Subcutaneous adipose tissue (tissue), 4 donors: ENCODE results near the gene POLR3E. TPM values are rescaled to one million over a fixed set of nuclear protein-coding genes. Genes with fewer than 3 reads are reported as not detected.

Experiments used
- total RNA-seq, 4 donors: library from RNA; depleted of rRNA; stranded (reverse); fragments of >200 nt; gene quantifications; one replicate each; pipeline ENCODE4 v1.1.0, GENCODE V29; 2016
- TF ChIP-seq, protein P1 (sequence below): fragments of 450-650 bp; IDR thresholded peaks from one replicate; pipeline ENCODE4 v1.5.1; 2016; ENCODE audit warnings: low read depth, mild to moderate bottlenecking, control low read depth, antibody characterized with exemption, moderate library complexity

POLR3E gene
- total RNA-seq, 4 donors from 2014 or later: 29.2 to 48.4 (median 40.5) TPM

DNA sequence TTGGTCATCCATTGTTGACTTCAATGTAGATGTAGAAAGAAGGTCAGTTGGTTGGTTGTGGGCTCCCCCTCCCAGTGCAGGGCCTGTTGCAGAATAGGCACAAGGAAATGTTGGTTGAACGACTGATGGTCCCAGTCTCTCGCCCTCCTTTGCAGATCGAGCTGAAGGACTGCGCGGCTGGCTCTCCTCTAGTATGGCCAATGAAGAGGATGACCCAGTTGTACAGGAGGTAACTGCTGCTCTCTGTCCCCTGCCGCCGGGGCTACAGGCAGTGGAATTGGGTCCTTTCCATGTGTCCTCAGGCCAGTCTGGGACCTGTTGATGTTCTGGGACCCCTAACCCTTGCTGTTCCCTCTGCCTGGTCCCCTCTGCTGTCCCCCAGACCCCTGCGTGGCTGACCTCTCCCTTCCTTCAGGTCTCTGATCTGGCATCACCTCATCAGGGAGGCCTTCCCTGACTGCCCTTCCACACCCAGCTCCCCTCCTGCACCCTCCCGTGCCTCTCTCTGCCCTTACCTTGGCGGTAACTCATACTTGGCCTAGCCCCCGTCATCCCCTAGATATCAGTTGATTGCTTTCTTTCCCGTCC lies 5.7 kb downstream of the POLR3E start:
- TF ChIP-seq, protein P1, sequence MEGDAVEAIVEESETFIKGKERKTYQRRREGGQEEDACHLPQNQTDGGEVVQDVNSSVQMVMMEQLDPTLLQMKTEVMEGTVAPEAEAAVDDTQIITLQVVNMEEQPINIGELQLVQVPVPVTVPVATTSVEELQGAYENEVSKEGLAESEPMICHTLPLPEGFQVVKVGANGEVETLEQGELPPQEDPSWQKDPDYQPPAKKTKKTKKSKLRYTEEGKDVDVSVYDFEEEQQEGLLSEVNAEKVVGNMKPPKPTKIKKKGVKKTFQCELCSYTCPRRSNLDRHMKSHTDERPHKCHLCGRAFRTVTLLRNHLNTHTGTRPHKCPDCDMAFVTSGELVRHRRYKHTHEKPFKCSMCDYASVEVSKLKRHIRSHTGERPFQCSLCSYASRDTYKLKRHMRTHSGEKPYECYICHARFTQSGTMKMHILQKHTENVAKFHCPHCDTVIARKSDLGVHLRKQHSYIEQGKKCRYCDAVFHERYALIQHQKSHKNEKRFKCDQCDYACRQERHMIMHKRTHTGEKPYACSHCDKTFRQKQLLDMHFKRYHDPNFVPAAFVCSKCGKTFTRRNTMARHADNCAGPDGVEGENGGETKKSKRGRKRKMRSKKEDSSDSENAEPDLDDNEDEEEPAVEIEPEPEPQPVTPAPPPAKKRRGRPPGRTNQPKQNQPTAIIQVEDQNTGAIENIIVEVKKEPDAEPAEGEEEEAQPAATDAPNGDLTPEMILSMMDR: no peak

DNA sequence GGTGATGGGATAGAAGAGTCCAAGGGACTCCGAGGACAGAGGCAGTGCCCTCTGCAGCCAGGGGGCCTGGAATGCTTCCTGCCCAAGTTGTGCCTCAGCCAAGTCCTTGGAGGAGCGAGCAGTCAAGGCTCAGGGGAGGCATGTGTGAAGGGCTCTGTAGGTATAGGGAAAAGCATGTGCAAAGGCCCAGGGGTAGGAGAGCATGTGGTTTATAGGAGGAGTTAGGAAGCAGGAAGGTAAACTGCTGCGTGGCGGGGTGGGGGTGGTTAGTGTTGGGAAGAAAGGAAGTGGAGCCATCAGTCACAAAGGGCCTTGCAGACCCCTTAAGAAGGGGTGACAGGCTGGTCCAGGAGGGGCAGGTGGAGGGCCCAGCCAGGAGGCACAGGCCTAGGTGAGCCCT lies 7.2 kb downstream of the POLR3E start:
- TF ChIP-seq, protein P1: no peak

- TF ChIP-seq, protein P1: no peak
Measured at GRCh38 chr16:22306788-22307187, 9.6 kb downstream of the POLR3E start.

DNA sequence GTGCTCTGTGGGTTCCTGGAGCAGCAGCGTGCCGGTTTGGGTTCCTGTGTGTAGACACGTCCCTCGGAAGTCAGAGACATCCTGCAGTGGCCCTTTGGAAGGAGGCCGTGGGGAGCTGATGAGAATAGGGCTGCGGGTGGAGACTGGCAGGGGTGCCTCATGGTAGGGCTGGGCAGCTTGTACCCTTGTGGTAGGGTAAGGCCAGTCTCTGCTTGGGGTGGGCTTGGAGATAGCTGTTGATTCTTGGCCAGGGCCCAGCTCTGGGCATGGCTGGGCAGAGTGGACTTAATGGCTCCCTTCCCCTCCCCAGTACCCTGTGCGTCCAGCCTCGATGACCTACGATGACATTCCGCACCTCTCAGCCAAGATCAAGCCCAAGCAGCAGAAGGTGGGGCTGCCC lies 10.6 kb downstream of the POLR3E start:
- TF ChIP-seq, protein P1: no peak

- TF ChIP-seq, protein P1: no peak
Measured at GRCh38 chr16:22308824-22309520, 11.8 kb downstream of the POLR3E start.

GRCh38 chr16:22311520-22311919 lies 14.3 kb downstream of the POLR3E start:
- TF ChIP-seq, protein P1: no peak

- TF ChIP-seq, protein P1: no peak
Measured at GRCh38 chr16:22312897-22313781, 15.9 kb downstream of the POLR3E start.
